ENCODE data around the gene SLC2A4.

The SLC2A4 gene

GRCh38 chr17:7248796-7249195, 32.7 kb upstream of the SLC2A4 start:
- DNase-seq, result no peak

- no peak for DNase-seq
Measured at GRCh38 chr17:7249214-7249613, 32.3 kb upstream of the SLC2A4 start.

GRCh38 chr17:7249830-7250229, 31.7 kb upstream of the SLC2A4 start:
- no peak for DNase-seq

GRCh38 chr17:7250695-7251627, 30.6 kb upstream of the SLC2A4 start:
- DNase-seq, result no peak

GRCh38 chr17:7251661-7252175, 29.8 kb upstream of the SLC2A4 start, which contains the start of gene CTDNEP1:
CTDNEP1 (minus strand) TSS chr17:7251734; CDS start chr17:7251296, 438 bp downstream.
- peak; percentile 94 for DNase-seq

GRCh38 chr17:7252176-7253043, 29.1 kb upstream of the SLC2A4 start, which contains the start of gene ELP5:
ELP5 (plus strand) TSS chr17:7252215; CDS start chr17:7252551, 336 bp downstream.
- DNase-seq, result peak; percentile 72

- no peak for DNase-seq
Measured at GRCh38 chr17:7253082-7253481, 28.4 kb upstream of the SLC2A4 start.

- no peak for DNase-seq
Measured at GRCh38 chr17:7254511-7254910, 27.0 kb upstream of the SLC2A4 start.

- DNase-seq, result no peak
Measured at GRCh38 chr17:7256766-7257456, 24.6 kb upstream of the SLC2A4 start.

GRCh38 chr17:7258731-7259554, 22.6 kb upstream of the SLC2A4 start:
- DNase-seq, result no peak

GRCh38 chr17:7259555-7259889, 22.0 kb upstream of the SLC2A4 start:
- no peak for DNase-seq

GRCh38 chr17:7260151-7260550, 21.4 kb upstream of the SLC2A4 start:
- DNase-seq, result no peak

GRCh38 chr17:7260651-7261378, 20.7 kb upstream of the SLC2A4 start:
- DNase-seq, result peak; percentile 1

- DNase-seq, result no peak
Measured at GRCh38 chr17:7261379-7262191, 19.9 kb upstream of the SLC2A4 start.

- DNase-seq, result peak; percentile 61
Measured at GRCh38 chr17:7262192-7262934, 19.2 kb upstream of the SLC2A4 start, which contains the start of gene CLDN7. CLDN7 (minus strand) TSS chr17:7262478; CDS start chr17:7262043, 435 bp downstream.

- peak; percentile 22 for DNase-seq
Measured at GRCh38 chr17:7262935-7263800, 18.4 kb upstream of the SLC2A4 start.

GRCh38 chr17:7263801-7264078, 17.8 kb upstream of the SLC2A4 start:
- no peak for DNase-seq

GRCh38 chr17:7266784-7267183, 14.7 kb upstream of the SLC2A4 start:
- DNase-seq, result no peak

GRCh38 chr17:7279448-7279847, 2.1 kb upstream of the SLC2A4 start:
- DNase-seq, result no peak

All from NCI-H526 treated with DMSO at 0.1 percent for 48 hours (cell line).